ENCODE results near the gene VASH1.

Gene VASH1

GRCh38 chr14:76808011-76808410 lies 46.7 kb downstream of the VASH1 start:
- TF ChIP-seq ZSCAN16 (tag by site-specific recombination; IDR thresholded peaks at IDR 0.05) (no peak), ZNF670 (tag by site-specific recombination; IDR thresholded peaks at IDR 0.05; ENCODE audit: low read depth) (no peak), ZNF654 (tag by site-specific recombination; IDR thresholded peaks at IDR 0.05; ENCODE audit: low read depth) (no peak), ZNF596 (tag by site-specific recombination; IDR thresholded peaks at IDR 0.05) (no peak), ZNF155 (tag by site-specific recombination; IDR thresholded peaks at IDR 0.05) (no peak), ZFP3 (tag by site-specific recombination; IDR thresholded peaks at IDR 0.05; ENCODE audit: low read depth) (no peak), ZNF704 (tag by site-specific recombination; IDR thresholded peaks at IDR 0.05) (no peak), KLF9 (tag by site-specific recombination; IDR thresholded peaks at IDR 0.05; ENCODE audit: low read depth) (no peak), ZNF391 (tag by site-specific recombination; IDR thresholded peaks at IDR 0.05; ENCODE audit: borderline replicate concordance, low read depth) (no peak), YY2 (tag by site-specific recombination; IDR thresholded peaks at IDR 0.05) (no peak), BCL11A (tag by site-specific recombination; IDR thresholded peaks at IDR 0.05; ENCODE audit: low read depth) (no peak), ZNF2 (tag by site-specific recombination; IDR thresholded peaks at IDR 0.05) (no peak), KLF8 (tag by site-specific recombination; IDR thresholded peaks at IDR 0.05) (no peak), ZNF311 (tag by site-specific recombination; IDR thresholded peaks at IDR 0.05; ENCODE audit: borderline replicate concordance) (no peak), ZBTB1 (tag by site-specific recombination; IDR thresholded peaks at IDR 0.05) (no peak), ZBTB48 (tag by site-specific recombination; IDR thresholded peaks at IDR 0.05) (no peak), IKZF3 (tag by site-specific recombination; IDR thresholded peaks at IDR 0.05) (no peak), ZNF544 (tag by site-specific recombination; IDR thresholded peaks at IDR 0.05) (no peak), HOXC10 (CRISPR knock-in tag; IDR thresholded peaks at IDR 0.05) (no peak)
- H3K4me1 ChIP-seq (ENCODE audit: control insufficient read depth, insufficient read depth, low read length): peaks cover 14% of the 10 kb centered on the region; the same call in 1 of the 2 replicates
- H3K9me3 ChIP-seq (ENCODE audit: control insufficient read depth, insufficient read depth, low read depth, low read length): no peaks in the 10 kb centered on the region
- no peak overlapping the region for H3K27ac ChIP-seq (ENCODE audit: extremely low read depth, low read depth, low read length)
- POLR2A ChIA-PET: no interaction called here
- H3K36me3 ChIP-seq (ENCODE audit: control insufficient read depth in 2 of 2, insufficient read depth in 1 of 2, low read length in 2 of 2): peaks cover 14 to 64% of the 10 kb centered on the region in 2 experiments
- CTCF ChIA-PET: interaction anchor here (1.5 kb wide), 1 partner anchor 23 kb away, joined by 3 read pairs; no protein-coding TSS in a partner anchor
- no peak overlapping the region for H3K4me3 ChIP-seq (ENCODE audit: low read depth, low read length)

- H3K4me1 ChIP-seq (ENCODE audit: control insufficient read depth, insufficient read depth, low read length): peaks cover 14% of the 10 kb centered on the region; the same call in 1 of the 2 replicates
- no peak for TF ChIP-seq HOXC10 (CRISPR knock-in tag; IDR thresholded peaks at IDR 0.05)
- peak; percentile 66 for TF ChIP-seq ZIC2 (tag by site-specific recombination; IDR thresholded peaks at IDR 0.05)
- TF ChIP-seq PRDM10 (tag by site-specific recombination; IDR thresholded peaks at IDR 0.05): no peak
- no peak overlapping the region for H3K27ac ChIP-seq (ENCODE audit: extremely low read depth, low read depth, low read length)
- H3K36me3 ChIP-seq (ENCODE audit: control insufficient read depth in 2 of 2, insufficient read depth in 1 of 2, low read length in 2 of 2): peaks cover 8 to 54% of the 10 kb centered on the region in 2 experiments
- CTCF ChIA-PET: interaction anchor here (4.5 to 4.9 kb wide), 2 partner anchors 24 to 99 kb away, joined by 22 to 28 read pairs; no protein-coding TSS in a partner anchor
- no peaks in the 10 kb centered on the region for H3K9me3 ChIP-seq (ENCODE audit: control insufficient read depth, insufficient read depth, low read depth, low read length)
- POLR2A ChIA-PET: no interaction called here
- H3K4me3 ChIP-seq (ENCODE audit: low read depth, low read length): no peak overlapping the region
Observed at GRCh38 chr14:76808990-76809389, 47.7 kb downstream of the VASH1 start.
